ENCODE results near the gene WIPI1.
"Not testable (repeated sequence)": the region's sequence is repeated elsewhere in the genome, so short reads cannot be mapped to it uniquely, and the experiment has no call there.

Gene WIPI1, protein sequence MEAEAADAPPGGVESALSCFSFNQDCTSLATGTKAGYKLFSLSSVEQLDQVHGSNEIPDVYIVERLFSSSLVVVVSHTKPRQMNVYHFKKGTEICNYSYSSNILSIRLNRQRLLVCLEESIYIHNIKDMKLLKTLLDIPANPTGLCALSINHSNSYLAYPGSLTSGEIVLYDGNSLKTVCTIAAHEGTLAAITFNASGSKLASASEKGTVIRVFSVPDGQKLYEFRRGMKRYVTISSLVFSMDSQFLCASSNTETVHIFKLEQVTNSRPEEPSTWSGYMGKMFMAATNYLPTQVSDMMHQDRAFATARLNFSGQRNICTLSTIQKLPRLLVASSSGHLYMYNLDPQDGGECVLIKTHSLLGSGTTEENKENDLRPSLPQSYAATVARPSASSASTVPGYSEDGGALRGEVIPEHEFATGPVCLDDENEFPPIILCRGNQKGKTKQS

DNA sequence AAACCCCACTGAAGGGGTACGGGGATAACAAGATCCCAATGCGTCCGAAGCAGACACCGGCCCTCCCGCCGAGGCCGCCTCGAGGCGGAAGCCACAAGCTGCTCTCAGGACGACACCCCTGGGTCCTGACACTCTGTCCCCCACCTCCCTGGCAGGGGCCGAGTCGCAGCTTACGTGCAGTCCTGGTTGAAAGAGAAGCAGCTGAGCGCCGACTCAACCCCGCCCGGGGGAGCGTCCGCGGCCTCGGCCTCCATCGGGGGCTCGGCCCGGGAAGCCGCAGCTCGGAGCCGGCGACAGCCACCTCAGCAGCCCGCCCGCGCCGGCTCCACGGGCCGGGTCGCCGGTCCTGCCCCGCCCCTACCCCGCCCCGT lies at the start of gene WIPI1:
WIPI1 (minus strand) TSS at position 329 of the 371 bp plus-strand sequence; CDS start at position 254, 75 bp downstream.
- Histone ChIP-seq H3K27me3 (0 out of 2 replicates have a peak, but pooled peaks cover 5% of the 10 kb centered on the region), H3K4me3 (peak within 1 kb of the TSS; percentile 71), H3K9me3 (no peaks in the 10 kb centered on the region), H3K27ac (no peak within 1 kb of the TSS), H4K20me1 (no peaks in the 10 kb centered on the region), H3K4me1 (peaks cover 65% of the 10 kb centered on the region), H3K9ac (peak within 1 kb of the TSS; percentile 69), H3K36me3 (no peaks in the 10 kb centered on the region), H3K4me2 (peak within 1 kb of the TSS; percentile 90)
- TF ChIP-seq Cebpa-rat (IDR thresholded peaks at IDR 0.05), result no peak

- Histone ChIP-seq H3K4me2 (no peak overlapping the region), H3K27me3 (no peaks in the 10 kb centered on the region), H4K20me1 (no peaks in the 10 kb centered on the region), H3K36me3 (no peaks in the 10 kb centered on the region), H3K9ac (no peak overlapping the region), H3K27ac (no peak overlapping the region), H3K4me1 (peaks cover 3% of the 10 kb centered on the region), H3K9me3 (no peaks in the 10 kb centered on the region), H3K4me3 (no peak overlapping the region)
- TF ChIP-seq Cebpa-rat (IDR thresholded peaks at IDR 0.05), result no peak
Measured at GRCh38 chr17:68505951-68506350, 48.7 kb upstream of the WIPI1 start.

GRCh38 chr17:68501074-68501473 lies 43.8 kb upstream of the WIPI1 start:
- Histone ChIP-seq H3K4me2 (no peak overlapping the region), H3K27me3 (no peaks in the 10 kb centered on the region), H3K4me1 (peaks cover 12% of the 10 kb centered on the region), H3K4me3 (no peak overlapping the region), H3K27ac (no peak overlapping the region), H3K9ac (no peak overlapping the region), H3K9me3 (0 out of 2 replicates have a peak, but pooled peaks cover 8% of the 10 kb centered on the region), H3K36me3 (no peaks in the 10 kb centered on the region), H4K20me1 (no peaks in the 10 kb centered on the region)
- no peak for TF ChIP-seq Cebpa-rat (IDR thresholded peaks at IDR 0.05)

DNA sequence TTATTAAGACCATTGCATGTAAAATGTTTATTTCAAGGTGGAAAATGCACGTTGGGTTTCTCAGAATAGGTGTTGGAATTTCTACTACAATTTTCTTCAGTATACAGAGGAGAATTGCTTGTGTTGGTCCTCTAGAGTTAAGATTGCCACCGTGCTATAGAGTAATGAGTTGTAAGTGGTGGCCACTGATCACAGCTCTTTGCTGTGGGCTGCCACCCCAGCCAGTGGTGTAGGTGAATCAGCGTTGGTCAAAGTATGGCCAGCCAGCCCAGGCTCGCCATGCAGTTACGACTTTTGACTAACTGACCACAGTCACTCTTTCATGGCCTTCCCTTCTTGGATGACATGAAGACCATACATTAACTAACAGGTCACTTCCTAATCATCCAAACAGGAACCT lies 42.3 kb upstream of the WIPI1 start:
- H3K27ac ChIP-seq, result no peak overlapping the region

DNA sequence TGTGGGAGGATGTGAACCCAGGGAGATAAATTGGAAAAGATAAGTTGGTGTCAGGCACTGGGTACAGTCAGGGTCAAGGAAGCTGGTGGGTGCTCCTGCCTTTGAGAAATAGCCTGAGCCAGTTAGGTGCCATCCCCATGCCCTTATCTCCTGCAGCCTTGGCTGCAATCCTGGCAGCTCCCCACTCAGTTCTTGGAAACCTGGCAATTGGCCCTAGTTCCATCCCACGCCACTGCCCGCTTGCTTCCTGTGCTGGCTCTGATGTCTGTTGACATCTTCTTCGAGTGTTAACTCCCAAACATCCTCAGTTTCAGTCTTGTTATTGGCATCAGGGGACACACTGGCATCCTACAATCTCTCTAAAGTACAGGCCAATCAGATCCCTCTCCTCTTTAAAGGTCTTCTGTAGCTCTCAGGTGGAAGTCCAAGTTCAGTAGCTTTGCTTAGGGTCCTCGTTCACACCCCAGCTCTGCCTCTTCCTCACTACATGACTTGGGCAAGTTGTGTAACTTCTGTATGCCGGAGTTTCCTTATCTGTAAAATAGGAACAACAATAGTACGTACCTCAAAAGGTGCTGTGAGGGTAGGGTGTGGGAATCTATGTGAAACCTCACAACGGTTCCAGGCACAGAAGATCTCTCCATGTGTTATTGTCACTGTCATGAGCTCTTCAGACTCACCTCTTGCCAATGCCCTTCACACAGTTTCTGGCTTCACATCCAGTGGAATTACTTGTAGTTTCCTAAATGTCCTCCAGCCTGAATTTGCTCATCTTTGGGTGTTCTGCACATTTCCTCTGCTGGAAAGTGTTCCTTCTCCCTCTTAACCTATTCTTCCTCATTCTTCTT lies 41.4 kb upstream of the WIPI1 start:
- 0 out of 2 replicates have a peak, but pooled peaks cover 8% of the 10 kb centered on the region for H3K9me3 ChIP-seq
- no peaks in the 10 kb centered on the region for H3K27me3 ChIP-seq
- H3K4me1 ChIP-seq, result peaks cover 12% of the 10 kb centered on the region
- H3K4me2 ChIP-seq, result peak overlapping the region; percentile 25
- H3K27ac ChIP-seq, result no peak overlapping the region
- H3K36me3 ChIP-seq, result no peaks in the 10 kb centered on the region
- no peak overlapping the region for H3K9ac ChIP-seq
- H3K4me3 ChIP-seq, result no peak overlapping the region
- TF ChIP-seq Cebpa-rat (IDR thresholded peaks at IDR 0.05), result no peak
- no peaks in the 10 kb centered on the region for H4K20me1 ChIP-seq

More for the DNA sequence above, 42.3 kb upstream of the WIPI1 start:
- no peak overlapping the region for H3K4me3 ChIP-seq
- H3K4me2 ChIP-seq, result no peak overlapping the region
- H3K9me3 ChIP-seq, result 0 out of 2 replicates have a peak, but pooled peaks cover 8% of the 10 kb centered on the region
- H3K4me1 ChIP-seq, result peaks cover 12% of the 10 kb centered on the region
- no peaks in the 10 kb centered on the region for H4K20me1 ChIP-seq
- H3K9ac ChIP-seq, result no peak overlapping the region
- TF ChIP-seq Cebpa-rat (IDR thresholded peaks at IDR 0.05), result no peak
- H3K36me3 ChIP-seq, result no peaks in the 10 kb centered on the region
- no peaks in the 10 kb centered on the region for H3K27me3 ChIP-seq

DNA sequence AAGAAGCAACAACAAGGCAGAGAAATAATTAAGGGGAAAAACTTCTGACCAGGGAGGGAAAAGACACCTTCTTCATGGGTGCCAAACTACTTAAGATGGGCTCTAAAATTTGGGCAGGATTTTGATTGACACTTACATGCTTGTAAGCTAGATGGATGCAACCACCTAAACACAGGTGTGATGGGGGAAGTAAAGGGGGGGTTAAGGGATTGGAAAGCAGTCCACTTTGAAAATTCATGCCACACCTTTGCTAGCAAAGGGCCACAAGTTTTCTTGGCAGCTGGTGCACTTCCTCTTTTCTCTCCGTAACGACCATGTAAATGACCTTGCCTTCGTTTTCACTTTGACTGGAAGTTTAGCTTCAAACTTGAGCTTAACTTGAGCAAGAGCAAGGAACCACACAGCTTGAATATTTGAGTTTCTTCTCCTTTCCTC lies 40.6 kb upstream of the WIPI1 start:
- no peak overlapping the region for H3K9ac ChIP-seq
- H3K27me3 ChIP-seq, result no peaks in the 10 kb centered on the region
- peaks cover 12% of the 10 kb centered on the region for H3K4me1 ChIP-seq
- no peaks in the 10 kb centered on the region for H4K20me1 ChIP-seq
- no peaks in the 10 kb centered on the region for H3K36me3 ChIP-seq
- peak overlapping the region; percentile 25 for H3K4me2 ChIP-seq
- H3K4me3 ChIP-seq, result no peak overlapping the region
- H3K27ac ChIP-seq, result no peak overlapping the region
- 0 out of 2 replicates have a peak, but pooled peaks cover 8% of the 10 kb centered on the region for H3K9me3 ChIP-seq
- no peak for TF ChIP-seq Cebpa-rat (IDR thresholded peaks at IDR 0.05)

- Histone ChIP-seq H3K27ac (no peak overlapping the region), H3K4me1 (peaks cover 21% of the 10 kb centered on the region), H3K4me2 (no peak overlapping the region)
Measured at GRCh38 chr17:68495081-68495480, 37.8 kb upstream of the WIPI1 start.

DNA sequence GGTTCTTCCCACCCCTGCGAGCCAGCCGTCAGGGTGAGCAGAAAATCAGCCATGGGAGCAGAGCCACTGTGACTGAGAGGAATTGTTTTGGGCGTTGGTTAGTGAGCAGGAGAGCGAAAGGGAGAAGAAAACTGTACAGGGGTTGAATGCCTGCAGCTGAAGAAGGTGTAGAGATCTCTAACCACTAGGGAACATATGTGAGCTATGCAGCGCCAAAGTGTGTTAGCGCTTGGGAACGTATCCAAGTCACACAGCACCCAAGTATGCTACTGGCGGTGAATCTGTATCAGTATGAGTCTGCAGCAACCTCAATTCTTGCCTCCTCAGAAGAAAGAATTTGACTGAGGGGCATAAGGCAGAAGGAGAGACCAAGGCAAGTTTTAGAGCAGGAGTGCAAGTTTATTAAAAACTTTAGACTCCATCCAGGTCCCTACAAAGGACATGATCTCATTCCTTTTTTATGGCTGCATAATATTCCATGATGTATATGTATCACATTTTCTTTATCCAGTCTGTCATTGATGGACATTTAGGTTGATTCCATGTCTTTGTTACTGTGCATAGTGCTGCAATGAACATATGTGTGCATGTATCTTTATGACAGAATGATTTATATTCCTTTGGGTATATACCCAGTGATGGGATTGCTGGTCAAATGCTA lies 35.2 kb upstream of the WIPI1 start:
- not testable (repeated sequence) for H3K4me3 ChIP-seq, H3K36me3 ChIP-seq, H3K27ac ChIP-seq, H3K9ac ChIP-seq, H3K9me3 ChIP-seq, H4K20me1 ChIP-seq, H3K4me2 ChIP-seq, H3K27me3 ChIP-seq
- H3K4me1 ChIP-seq, result peaks cover 20% of the 10 kb centered on the region

More at GRCh38 chr17:68495081-68495480, 37.8 kb upstream of the WIPI1 start:
- no peak overlapping the region for H3K9ac ChIP-seq
- H3K36me3 ChIP-seq, result no peaks in the 10 kb centered on the region
- 0 out of 2 replicates have a peak, but pooled peaks cover 4% of the 10 kb centered on the region for H3K9me3 ChIP-seq
- H4K20me1 ChIP-seq, result no peaks in the 10 kb centered on the region
- H3K27me3 ChIP-seq, result no peaks in the 10 kb centered on the region
- H3K4me3 ChIP-seq, result no peak overlapping the region
- no peak for TF ChIP-seq Cebpa-rat (IDR thresholded peaks at IDR 0.05)

- Histone ChIP-seq H3K9ac (no peak overlapping the region), H3K9me3 (no peaks in the 10 kb centered on the region), H3K27ac (no peak overlapping the region), H4K20me1 (no peaks in the 10 kb centered on the region), H3K36me3 (no peaks in the 10 kb centered on the region), H3K4me2 (peak overlapping the region; percentile 20; the same call in 1 of the 2 replicates), H3K4me3 (no peak overlapping the region), H3K4me1 (peaks cover 24% of the 10 kb centered on the region), H3K27me3 (no peaks in the 10 kb centered on the region)
- TF ChIP-seq Cebpa-rat (IDR thresholded peaks at IDR 0.05), result no peak
Measured at GRCh38 chr17:68491381-68492231, 34.3 kb upstream of the WIPI1 start.

Data from BLaER1 (cell line).